Psoas muscle (tissue), 8 donors: ENCODE data around the gene APOBEC3B. TPM values are rescaled to one million over a fixed set of nuclear protein-coding genes. Genes with fewer than 3 reads are reported as not detected.

Source experiments
- ATAC-seq, 4 donors: fragments of 200-7000 bp; cut with Tn5 transposase; one replicate each; pipeline ENCODE4 v1.9.1; 2020; ENCODE audit warnings: moderate library complexity in 3 of 4, mild to moderate bottlenecking in 2 of 4
- DNase-seq, 2 donors: peaks; one replicate each; pipeline ENCODE4 v3.0.0-alpha.2; 2020
- H3K27ac ChIP-seq: fragments of 200-600 bp; one replicate; pipeline ENCODE4 v1.8.0; 2022
- H3K27me3 ChIP-seq, 3 donors: fragments of 200-600 bp in 1 of 3; one replicate each; pipeline versions ENCODE4 v1.6.1 to v1.8.0; 2013 to 2022; ENCODE audit warnings: low read length in 2 of 3, mild to moderate bottlenecking in 2 of 3, moderate library complexity in 1 of 3; ENCODE audit not compliant: insufficient read depth in 3 of 3
- H3K36me3 ChIP-seq, 2 donors: fragments of 200-600 bp in 1 of 2; one replicate each; pipeline versions ENCODE4 v1.6.1 to v1.8.0; 2013 to 2022; ENCODE audit warnings: low read depth in 1 of 2, mild to moderate bottlenecking in 1 of 2, moderate library complexity in 1 of 2; ENCODE audit not compliant: insufficient read depth in 1 of 2
- H3K4me1 ChIP-seq: fragments of 200-600 bp; one replicate; pipeline ENCODE4 v1.8.0; 2022
- H3K4me3 ChIP-seq: fragments of 200-600 bp; one replicate; pipeline ENCODE4 v1.8.0; 2022; ENCODE audit warnings: mild to moderate bottlenecking
- H3K9me3 ChIP-seq: fragments of 200-600 bp; one replicate; pipeline ENCODE4 v1.8.0; 2022
- CTCF ChIP-seq: fragments of 200-600 bp; IDR thresholded peaks from one replicate; pipeline ENCODE4 v1.8.0; 2022; ENCODE audit warnings: antibody characterized with exemption
- WGBS, 3 donors: extraction: QIAGEN DNeasy Blood & Tissue Kit; methylation state at CpG; one replicate each; pipeline versions ENCODE4 v1.1.6 to v1.1.7; 2013; 5-methylcytosine and 5-hydroxymethylcytosine counted together
- intact Hi-C, 2 donors: fragments of 100-400 bp; cut with DNase I; formaldehyde crosslinking; loops; one replicate each; pipeline versions ENCODE4 v1.11.0 to v1.14.2; 2022
- polyA plus RNA-seq, 3 donors: library from polyadenylated mRNA; stranded (reverse); fragments of 200-250 nt; gene quantifications; one replicate each; pipeline ENCODE4 v1.2.3, GENCODE V29; 2013
- total RNA-seq, 4 donors: library from RNA; stranded (reverse); fragmentation: NEBNext Ultra II Directional in 2 of 4; extraction: Animal tissue kit (Norgen Biotek cat#: 25700) in 2 of 4; gene quantifications; one replicate each; pipeline versions ENCODE4 v1.2.1 to v1.2.4, GENCODE V29; 2021 to 2023
- donor health status: healthy with polysubstance abuse.
- donor health status: DM: no; HTN: no; CAD: no; lungs with moderate emphysema.
- donor health status: Bipolar disorder and iron deficiency.
- donor health status: healthy.
- donor health status: DM: yes; HTN: yes; CAD: no.
- donor health status: DM: no; HTN: no; CAD: no.
- donor health status: DM: no; HTN: no; CAD: no.
- donor health status: DM: yes; HTN: yes; CAD: no.

APOBEC3B gene
- total and polyA plus RNA-seq, 7 donors = 0.15 to 0.59 (median 0.30) TPM; not detected in 2

- Histone ChIP-seq H3K36me3 (no peaks in the 10 kb centered on the region), H3K4me1 (no peaks in the 10 kb centered on the region), H3K9me3 (no peaks in the 10 kb centered on the region), H3K4me3 (no peak overlapping the region), H3K27me3 (peaks cover 0 to 4% (median 2%) of the 10 kb centered on the region in 3 donors), H3K27ac (no peak overlapping the region)
- TF ChIP-seq CTCF = no peak
- intact Hi-C loops = loop anchor here in 1 of 2 donors (10.0 kb wide), 1 partner anchor 131 kb away; no protein-coding TSS in a partner anchor
- no peak for ATAC-seq
- WGBS, 3 donors = 50 to 56% (median 54%) methylated on average over 13 to 15 of the region's 15 CpGs
- no peak for DNase-seq
These were observed 28.4 kb upstream of the APOBEC3B start for GRCh38 chr22:38953577-38954413.

GRCh38 chr22:38954414-38955043 is 27.6 kb upstream of the APOBEC3B start:
- Histone ChIP-seq H3K9me3 (no peaks in the 10 kb centered on the region), H3K4me3 (no peak overlapping the region), H3K36me3 (no peaks in the 10 kb centered on the region), H3K27me3 (peaks cover 0 to 4% (median 2%) of the 10 kb centered on the region in 3 donors), H3K27ac (no peak overlapping the region), H3K4me1 (no peaks in the 10 kb centered on the region)
- ATAC-seq (no peak), DNase-seq (no peak)
- intact Hi-C loops = loop anchor here (5.0 to 10.0 kb wide), 2 partner anchors 43 to 130 kb away; no protein-coding TSS in a partner anchor
- 50 to 64% (median 57%) methylated on average over 13 of the region's 13 CpGs for WGBS, 3 donors
- TF ChIP-seq CTCF = no peak

- Histone ChIP-seq H3K9me3 (no peaks in the 10 kb centered on the region), H3K36me3 (no peaks in the 10 kb centered on the region), H3K4me3 (no peak overlapping the region), H3K4me1 (no peaks in the 10 kb centered on the region), H3K27me3 (peaks cover 0 to 2% (median 0%) of the 10 kb centered on the region in 3 donors), H3K27ac (no peak overlapping the region)
- TF ChIP-seq CTCF = no peak
- ATAC-seq (no peak), DNase-seq (no peak)
- 63 to 75% (median 66%) methylated on average over 5 of the region's 5 CpGs for WGBS, 3 donors
- intact Hi-C loops = loop anchor here (5.0 to 10.0 kb wide), 2 partner anchors 42 to 129 kb away; no protein-coding TSS in a partner anchor
These were observed 26.8 kb upstream of the APOBEC3B start for GRCh38 chr22:38955250-38955905.

- TF ChIP-seq CTCF = no peak
- peaks cover 0 to 2% (median 0%) of the 10 kb centered on the region in 3 donors for H3K27me3 ChIP-seq
- no peak overlapping the region for H3K4me3 ChIP-seq
- WGBS, 3 donors = 86 to 92% (median 89%) methylated on average over 3 of the region's 3 CpGs
- ATAC-seq (no peak), DNase-seq (no peak)
- no peaks in the 10 kb centered on the region for H3K9me3 ChIP-seq
- intact Hi-C loops = loop anchor here (5.0 to 10.0 kb wide), 2 partner anchors 41 to 129 kb away; no protein-coding TSS in a partner anchor
- no peaks in the 10 kb centered on the region for H3K36me3 ChIP-seq
- no peaks in the 10 kb centered on the region for H3K4me1 ChIP-seq
- no peak overlapping the region for H3K27ac ChIP-seq
These were observed 26.2 kb upstream of the APOBEC3B start for GRCh38 chr22:38955926-38956325.
